HUES6 (cell line): ENCODE results near the gene RALGPS1.

Experiments used
- H3K27ac ChIP-seq: 2 replicates; pipeline ENCODE4 v1.7.0; 2013; ENCODE audit warnings: low read depth, mild to moderate bottlenecking, low read length, inconsistent platforms
- H3K27me3 ChIP-seq: 2 replicates; pipeline ENCODE4 v1.6.1; 2013; ENCODE audit warnings: low read length; ENCODE audit not compliant: control insufficient read depth, insufficient read depth
- H3K36me3 ChIP-seq: 2 replicates; pipeline ENCODE4 v1.6.1; 2013; ENCODE audit warnings: low read length; ENCODE audit not compliant: control insufficient read depth, insufficient read depth
- H3K4me1 ChIP-seq: 2 replicates; pipeline ENCODE4 v1.6.1; 2013; ENCODE audit warnings: low read length; ENCODE audit not compliant: control insufficient read depth, insufficient read depth
- H3K4me3 ChIP-seq: 2 replicates; pipeline ENCODE4 v1.5.1; 2013; ENCODE audit warnings: low read depth, low read length
- H3K9ac ChIP-seq: one replicate; pipeline ENCODE4 v1.6.1; 2013; ENCODE audit warnings: mild to moderate bottlenecking, low read length
- H3K9me3 ChIP-seq: 2 replicates; pipeline ENCODE4 v1.6.1; 2013; ENCODE audit warnings: low read depth, low read length; ENCODE audit not compliant: control insufficient read depth, insufficient read depth

RALGPS1 gene

GRCh38 chr9:127155314-127155960, 240.9 kb downstream of the RALGPS1 start:
- Histone ChIP-seq H3K9ac (no peak overlapping the region), H3K4me1 (peaks cover 13% of the 10 kb centered on the region), H3K9me3 (no peaks in the 10 kb centered on the region), H3K36me3 (no peaks in the 10 kb centered on the region), H3K4me3 (no peak overlapping the region), H3K27me3 (no peaks in the 10 kb centered on the region), H3K27ac (no peak overlapping the region)

DNA sequence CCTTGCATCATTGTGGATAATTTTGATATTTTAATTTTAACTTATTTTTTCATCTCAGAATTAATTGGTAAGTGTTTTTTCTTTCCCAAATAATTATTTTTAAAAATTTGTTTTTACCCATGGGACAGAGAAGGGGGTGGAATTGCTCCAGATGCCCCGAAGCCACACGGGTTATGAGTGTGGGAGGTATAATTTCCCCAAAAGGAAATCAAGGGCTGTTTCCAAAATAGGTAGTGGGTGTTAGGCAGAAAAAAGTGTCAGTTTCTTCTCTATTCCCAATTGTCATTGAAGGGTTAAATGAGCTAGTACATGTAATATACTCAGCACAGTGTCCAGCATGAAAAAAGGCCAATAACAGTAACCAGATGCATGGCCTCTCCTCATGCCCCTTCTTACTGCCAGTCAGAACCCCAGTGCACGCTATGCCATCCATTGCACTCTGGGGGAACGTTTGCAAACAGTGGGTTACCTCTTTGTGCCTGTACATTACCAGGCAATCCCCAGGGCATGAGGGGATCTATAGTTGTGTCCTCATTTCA, 244.3 kb downstream of the RALGPS1 start:
- no peak overlapping the region for H3K9ac ChIP-seq
- peaks cover 32% of the 10 kb centered on the region for H3K4me1 ChIP-seq

DNA sequence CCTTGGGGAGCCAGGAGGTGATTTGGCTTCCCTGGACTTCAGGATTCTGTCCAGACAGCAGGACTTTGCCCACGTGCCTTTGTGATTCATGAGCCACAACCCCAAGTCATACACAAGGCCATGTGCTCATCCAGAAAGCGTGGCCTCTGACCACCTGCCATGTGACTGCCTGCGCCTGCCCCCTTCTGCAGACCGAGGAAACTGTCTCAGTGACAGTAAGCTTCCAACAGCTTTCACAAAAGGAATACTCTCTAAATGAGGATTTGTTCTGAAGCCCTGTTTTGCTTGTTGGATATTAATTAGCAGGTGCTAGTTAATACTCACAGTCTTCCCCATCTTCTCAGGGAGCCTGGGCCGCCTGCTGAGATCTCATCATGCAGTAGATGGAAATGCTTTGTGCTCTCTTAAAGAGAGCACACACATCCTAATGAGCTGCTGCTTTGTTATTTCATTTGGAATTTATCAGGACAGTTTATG, 244.8 kb downstream of the RALGPS1 start:
- H3K9ac ChIP-seq: no peak overlapping the region
- H3K36me3 ChIP-seq: no peaks in the 10 kb centered on the region
- H3K4me3 ChIP-seq: no peak overlapping the region
- H3K4me1 ChIP-seq: peaks cover 32% of the 10 kb centered on the region
- H3K27me3 ChIP-seq: no peaks in the 10 kb centered on the region
- H3K9me3 ChIP-seq: no peaks in the 10 kb centered on the region
- H3K27ac ChIP-seq: no peak overlapping the region

More for the DNA sequence above, 244.3 kb downstream of the RALGPS1 start:
- no peaks in the 10 kb centered on the region for H3K27me3 ChIP-seq
- no peaks in the 10 kb centered on the region for H3K9me3 ChIP-seq
- no peak overlapping the region for H3K27ac ChIP-seq
- no peak overlapping the region for H3K4me3 ChIP-seq
- no peaks in the 10 kb centered on the region for H3K36me3 ChIP-seq

GRCh38 chr9:127159949-127160610, 245.5 kb downstream of the RALGPS1 start:
- Histone ChIP-seq H3K27ac (no peak overlapping the region), H3K9me3 (no peaks in the 10 kb centered on the region), H3K4me1 (peaks cover 32% of the 10 kb centered on the region), H3K36me3 (no peaks in the 10 kb centered on the region), H3K9ac (no peak overlapping the region), H3K27me3 (no peaks in the 10 kb centered on the region), H3K4me3 (no peak overlapping the region)

- H3K36me3 ChIP-seq: no peaks in the 10 kb centered on the region
- no peaks in the 10 kb centered on the region for H3K9me3 ChIP-seq
- no peak overlapping the region for H3K4me3 ChIP-seq
- H3K27ac ChIP-seq: no peak overlapping the region
- no peak overlapping the region for H3K9ac ChIP-seq
- H3K27me3 ChIP-seq: no peaks in the 10 kb centered on the region
- H3K4me1 ChIP-seq: peaks cover 32% of the 10 kb centered on the region
Measured at GRCh38 chr9:127161081-127161624, 246.6 kb downstream of the RALGPS1 start.

DNA sequence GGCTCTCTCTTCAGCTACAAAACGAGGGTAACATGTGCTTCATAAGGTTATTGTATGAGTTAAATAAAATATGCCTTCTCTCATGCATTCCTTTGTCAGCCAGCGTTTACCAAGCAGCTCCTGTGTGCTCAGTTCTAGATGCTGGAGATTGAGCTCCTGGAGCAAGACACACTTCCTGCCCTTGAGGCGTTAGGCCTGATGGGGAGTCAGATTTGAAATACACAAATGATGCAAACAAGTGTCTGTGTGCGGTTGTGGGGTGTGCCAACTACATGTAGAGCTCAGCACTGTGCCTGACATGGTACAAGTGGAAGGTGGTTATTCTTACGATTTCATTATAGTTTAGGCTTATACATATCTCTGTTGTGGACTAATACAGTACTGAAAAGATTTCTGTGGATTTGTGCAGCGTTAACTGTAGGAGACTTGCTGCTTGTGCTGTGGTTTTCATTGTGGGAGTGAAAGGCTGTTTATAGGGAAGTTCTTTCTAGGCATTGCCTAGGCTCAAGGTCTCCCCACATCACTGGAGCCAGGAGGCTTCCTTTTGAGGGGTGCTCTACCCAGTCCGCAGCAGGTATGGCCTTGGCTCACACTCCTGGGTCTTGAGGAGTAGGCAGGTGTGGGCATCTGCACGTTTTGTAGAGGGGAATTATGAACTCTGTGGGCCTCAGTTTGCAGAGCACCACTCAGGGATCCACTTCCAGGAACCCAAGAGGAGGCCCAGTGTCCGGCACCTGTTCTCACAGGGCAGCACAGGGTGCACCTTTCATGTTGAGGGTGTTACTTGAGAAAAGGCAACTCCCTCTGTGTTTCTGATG, 247.7 kb downstream of the RALGPS1 start:
- no peaks in the 10 kb centered on the region for H3K27me3 ChIP-seq

DNA sequence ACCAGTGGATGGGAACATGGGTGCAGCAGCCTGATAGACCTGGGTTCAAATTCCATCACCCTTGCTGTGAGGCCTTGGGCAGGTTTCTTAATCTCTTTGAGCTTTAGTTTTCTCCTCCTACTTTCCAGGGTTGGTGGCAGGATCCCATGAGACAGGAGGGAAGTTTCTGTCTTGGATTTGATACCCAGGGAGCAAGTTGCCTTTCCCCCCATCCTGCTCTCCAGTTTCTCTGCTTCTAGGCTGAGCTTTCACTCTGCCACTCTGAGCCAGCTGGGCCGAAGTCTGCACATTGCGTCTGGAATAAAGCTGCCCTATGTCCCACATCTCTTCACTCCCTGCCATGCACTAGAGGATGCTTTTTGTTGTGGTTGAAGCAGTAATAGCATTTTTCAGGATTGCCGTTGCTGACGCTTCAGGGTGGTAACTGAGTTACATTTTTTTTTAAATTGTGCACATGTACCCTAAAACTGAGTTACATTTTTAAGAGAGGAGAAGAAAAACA, 248.3 kb downstream of the RALGPS1 start:
- Histone ChIP-seq H3K4me3 (no peak overlapping the region), H3K27ac (no peak overlapping the region), H3K27me3 (no peaks in the 10 kb centered on the region), H3K9ac (no peak overlapping the region), H3K36me3 (no peaks in the 10 kb centered on the region), H3K4me1 (peaks cover 39% of the 10 kb centered on the region), H3K9me3 (no peaks in the 10 kb centered on the region)

More for the DNA sequence above, 247.7 kb downstream of the RALGPS1 start:
- no peak overlapping the region for H3K9ac ChIP-seq
- peaks cover 39% of the 10 kb centered on the region for H3K4me1 ChIP-seq
- no peaks in the 10 kb centered on the region for H3K36me3 ChIP-seq
- no peaks in the 10 kb centered on the region for H3K9me3 ChIP-seq
- H3K27ac ChIP-seq: no peak overlapping the region
- H3K4me3 ChIP-seq: no peak overlapping the region

- H3K36me3 ChIP-seq: no peaks in the 10 kb centered on the region
- H3K9me3 ChIP-seq: no peaks in the 10 kb centered on the region
- no peak overlapping the region for H3K9ac ChIP-seq
- peaks cover 39% of the 10 kb centered on the region for H3K4me1 ChIP-seq
- no peak overlapping the region for H3K27ac ChIP-seq
- H3K4me3 ChIP-seq: no peak overlapping the region
- H3K27me3 ChIP-seq: no peaks in the 10 kb centered on the region
Measured at GRCh38 chr9:127163409-127163808, 248.8 kb downstream of the RALGPS1 start.

- no peak overlapping the region for H3K27ac ChIP-seq
- H3K9me3 ChIP-seq: no peaks in the 10 kb centered on the region
- no peaks in the 10 kb centered on the region for H3K36me3 ChIP-seq
- H3K4me1 ChIP-seq: peaks cover 29% of the 10 kb centered on the region
- H3K9ac ChIP-seq: no peak overlapping the region
- no peak overlapping the region for H3K4me3 ChIP-seq
- H3K27me3 ChIP-seq: no peaks in the 10 kb centered on the region
Measured at GRCh38 chr9:127165116-127165515, 250.5 kb downstream of the RALGPS1 start.

DNA sequence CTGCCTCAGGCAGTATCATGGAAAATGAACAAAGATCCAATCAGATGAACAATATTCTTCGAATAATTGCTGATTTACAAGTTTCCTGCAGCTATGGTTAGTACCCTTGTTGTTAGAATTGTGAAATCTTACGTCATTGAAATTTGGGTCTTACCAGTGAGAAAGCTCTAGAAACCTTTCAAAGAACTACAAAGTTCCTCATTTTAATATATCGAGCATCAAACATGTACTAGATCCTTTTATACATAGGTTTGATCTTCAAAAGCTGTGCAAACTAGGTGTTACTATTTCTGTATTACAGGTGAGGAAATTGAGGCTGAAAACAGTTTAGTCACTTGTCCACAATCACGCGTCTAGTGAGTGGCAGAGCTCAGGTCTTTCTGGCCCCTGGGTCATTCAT, 251.5 kb downstream of the RALGPS1 start:
- no peak overlapping the region for H3K9ac ChIP-seq
- no peaks in the 10 kb centered on the region for H3K36me3 ChIP-seq
- no peak overlapping the region for H3K4me3 ChIP-seq
- H3K27me3 ChIP-seq: no peaks in the 10 kb centered on the region
- H3K4me1 ChIP-seq: peaks cover 24% of the 10 kb centered on the region
- no peak overlapping the region for H3K27ac ChIP-seq
- no peaks in the 10 kb centered on the region for H3K9me3 ChIP-seq
